Endothelial cell of umbilical vein (primary cell): Measurements from ENCODE around the gene SOX18. TPM values are rescaled to one million over a fixed set of nuclear protein-coding genes. Genes with fewer than 3 reads are reported as not detected.

Experiments
- BruUV-seq: library from RNA; stranded (reverse); fragments of 400-500 nt; replicated peaks from 2 replicates; lab custom pipeline; 2021; lab: Mats Ljungman, UMichigan
- CTCF ChIA-PET: fragments of 300-600, 350-600 bp; sonication (Branson Sonifier 250); formaldehyde crosslinking; loops from one replicate; lab custom pipeline; 2021; ENCODE audit warnings: antibody characterized with exemption, inconsistent platforms; lab: Charles Lee
- POLR2A ChIA-PET: fragments of 300-600, 350-600 bp; sonication (Branson Sonifier 250); formaldehyde crosslinking; loops from one replicate; lab custom pipeline; 2021; ENCODE audit warnings: antibody characterized with exemption, inconsistent platforms; lab: Charles Lee
- DNase-seq: peaks from one replicate; pipeline ENCODE4 v3.0.0-alpha.2; 2011; ENCODE audit warnings: low read depth, low spot score
- FAIRE-seq: peaks from 2 replicates; lab custom pipeline; 2011; peaks lifted over from hg19 to GRCh38; lab: Jason Lieb, UNC
- H2AFZ ChIP-seq: 2 replicates; pipeline ENCODE4 v1.6.0; 2012; ENCODE audit warnings: low read depth, low read length, control low read depth, inconsistent platforms
- H3K27ac ChIP-seq: 2 replicates; pipeline ENCODE4 v1.5.1; 2011; ENCODE audit warnings: low read depth, mild to moderate bottlenecking, control low read depth, low read length, moderate library complexity; ENCODE audit not compliant: insufficient read depth
- H3K27me3 ChIP-seq, 2 experiments: 2 replicates each; pipeline versions ENCODE4 v1.6.0 to v1.6.1; 2011; ENCODE audit warnings: low read length in 2 of 2, mixed read lengths in 1 of 2; ENCODE audit not compliant: control insufficient read depth in 2 of 2, insufficient read depth in 2 of 2
- H3K36me3 ChIP-seq, 2 experiments: 2 replicates in 1 of 2; 3 replicates in 1 of 2; pipeline ENCODE4 v1.5.1; 2011; ENCODE audit warnings: low read length in 2 of 2, mild to moderate bottlenecking in 1 of 2, moderate library complexity in 1 of 2; ENCODE audit not compliant: control insufficient read depth in 2 of 2, insufficient read depth in 2 of 2; ENCODE audit errors: extremely low read depth in 1 of 2
- H3K4me1 ChIP-seq: 3 replicates; pipeline ENCODE4 v1.5.1; 2011; ENCODE audit warnings: mild to moderate bottlenecking, low read length; ENCODE audit not compliant: control insufficient read depth, insufficient read depth; ENCODE audit errors: extremely low read depth
- H3K4me2 ChIP-seq: 2 replicates; pipeline ENCODE4 v1.6.1; 2011; ENCODE audit warnings: low read length, control low read depth, mixed read lengths; ENCODE audit not compliant: insufficient read depth
- H3K4me3 ChIP-seq, 3 experiments: fragments of 200-600 bp in 1 of 3; sonication (generic), shearing (Covaris generic) in 1 of 3; replicated peaks in 1 of 3; 2 replicates each; pipeline ENCODE4 v1.5.1; 2011 to 2016; ENCODE audit warnings: control low read depth in 3 of 3, low read length in 3 of 3, mild to moderate bottlenecking in 2 of 3, inconsistent platforms in 1 of 3, low read depth in 1 of 3, moderate library complexity in 1 of 3; ENCODE audit not compliant: insufficient read depth in 1 of 3
- H3K79me2 ChIP-seq: 2 replicates; pipeline ENCODE4 v1.6.0; 2012; ENCODE audit warnings: low read length, inconsistent platforms; ENCODE audit not compliant: control insufficient read depth, insufficient read depth
- H3K9ac ChIP-seq: replicated peaks from 2 replicates; pipeline ENCODE3; 2011; ENCODE audit warnings: low read length, control low read depth; ENCODE audit not compliant: insufficient read depth; ENCODE audit errors: extremely low read depth
- H3K9me1 ChIP-seq: replicated peaks from 3 replicates; pipeline ENCODE4 v1.6.0; 2011; ENCODE audit warnings: mild to moderate bottlenecking, low read length; ENCODE audit not compliant: control insufficient read depth, insufficient read depth; ENCODE audit errors: extremely low read depth
- H3K9me3 ChIP-seq: replicated peaks from 2 replicates; pipeline ENCODE4 v1.5.1; 2012; ENCODE audit warnings: low read length, inconsistent platforms; ENCODE audit not compliant: control insufficient read depth, insufficient read depth
- H4K20me1 ChIP-seq: replicated peaks from 2 replicates; pipeline ENCODE3; 2011; ENCODE audit warnings: mild to moderate bottlenecking, low read length; ENCODE audit not compliant: control insufficient read depth, insufficient read depth; ENCODE audit errors: extremely low read depth
- EZH2 ChIP-seq: IDR thresholded peaks from 2 replicates; pipeline ENCODE4 v1.6.1; 2012; ENCODE audit warnings: borderline replicate concordance, low read depth, mild to moderate bottlenecking, moderate library complexity, low read length, inconsistent platforms; ENCODE audit not compliant: severe bottlenecking
- FOS ChIP-seq: IDR thresholded peaks from 2 replicates; pipeline ENCODE4 v1.6.1; 2011; ENCODE audit warnings: mild to moderate bottlenecking, low read length, moderate library complexity, borderline replicate concordance; ENCODE audit not compliant: insufficient read depth
- GATA2 ChIP-seq: IDR thresholded peaks from 2 replicates; pipeline ENCODE4 v1.7.0; 2011; ENCODE audit warnings: low read depth, mild to moderate bottlenecking, moderate library complexity, mixed read lengths, low read length; ENCODE audit not compliant: insufficient read length, insufficient read depth
- JUN ChIP-seq: IDR thresholded peaks from 2 replicates; pipeline ENCODE4 v1.6.1; 2011; ENCODE audit warnings: borderline replicate concordance, low read depth; ENCODE audit not compliant: insufficient read length, insufficient read depth
- MAX ChIP-seq: IDR thresholded peaks from 2 replicates; pipeline ENCODE4 v1.6.1; 2011; ENCODE audit not compliant: insufficient read depth, insufficient read length
- MYC ChIP-seq: IDR thresholded peaks from one replicate; pipeline ENCODE4 v1.6.1; 2011; ENCODE audit warnings: mild to moderate bottlenecking, low read depth, low read length
- POLR2A ChIP-seq: IDR thresholded peaks from 2 replicates; pipeline ENCODE4 v1.6.1; 2012; ENCODE audit warnings: low read depth, mild to moderate bottlenecking, control low read depth, low read length
- POLR2AphosphoS5 ChIP-seq: IDR thresholded peaks from 2 replicates; pipeline ENCODE4 v1.6.1; 2012; ENCODE audit warnings: low read depth, mild to moderate bottlenecking, control low read depth, low read length, moderate library complexity; ENCODE audit not compliant: insufficient read depth
- dilution Hi-C: fragments of 300-500 bp; cut with MboI; formaldehyde crosslinking; loops from one replicate; pipeline ENCODE4 v1.15.0; 2019; ENCODE audit warnings: low sequenced_read_pairs; ENCODE audit not compliant: extremely low pct_ligation_motif_present
- intact Hi-C: fragments of 100-400 bp; cut with micrococcal nuclease; formaldehyde crosslinking; loops from one replicate; pipeline ENCODE4 v1.10.0; 2022
- polyA plus RNA-seq, 4 experiments: library from polyadenylated mRNA; depleted of rRNA in 3 of 4; stranded (reverse) in 3 of 4; unstranded in 1 of 4; fragments of >200 nt; gene quantifications; 2 replicates each; pipeline versions ENCODE4 v1.2.1 to v1.2.3, GENCODE V29; 2011 to 2012; ENCODE audit warnings: missing spikeins in 1 of 4
- total RNA-seq: library from RNA; stranded (reverse); gene quantifications from 2 replicates; pipeline ENCODE4 v1.2.3, GENCODE V29; 2021
- TF ChIP-seq, protein P1 (sequence below), 2 donors: IDR thresholded peaks; 1 replicate in 1 of 2; 2 replicates in 1 of 2; pipeline ENCODE4 v1.5.1; 2011; ENCODE audit warnings: low read length in 2 of 2, mild to moderate bottlenecking in 2 of 2, moderate library complexity in 2 of 2, control low read depth in 1 of 2, inconsistent platforms in 1 of 2, low read depth in 1 of 2; ENCODE audit not compliant: insufficient read depth in 1 of 2; ENCODE audit errors: extremely low read depth in 1 of 2

SOX18 gene
- total and polyA plus RNA-seq, 2 donors (not counting 3 experiments of a cell fraction or from before 2014, with no cell fraction given) = 20.9 to 175 TPM

DNA sequence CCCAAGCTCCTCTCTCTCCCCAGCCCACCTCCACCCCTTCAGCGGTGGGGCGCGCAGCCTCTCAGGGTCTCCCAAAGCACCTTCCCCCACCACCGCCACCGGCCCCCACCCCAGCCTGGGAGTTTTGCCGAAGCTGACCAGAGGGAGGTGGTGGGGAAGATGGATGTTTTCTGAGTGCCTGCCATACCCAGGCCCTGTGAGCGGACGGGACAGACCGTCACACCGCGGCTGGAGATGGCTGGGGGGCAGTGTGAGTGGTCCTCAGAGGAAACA is 7.7 kb downstream of the SOX18 start:
- H3K79me2 ChIP-seq = peaks cover under 1% of the 10 kb centered on the region
- H4K20me1 ChIP-seq = no peaks in the 10 kb centered on the region
- TF ChIP-seq, protein P1, sequence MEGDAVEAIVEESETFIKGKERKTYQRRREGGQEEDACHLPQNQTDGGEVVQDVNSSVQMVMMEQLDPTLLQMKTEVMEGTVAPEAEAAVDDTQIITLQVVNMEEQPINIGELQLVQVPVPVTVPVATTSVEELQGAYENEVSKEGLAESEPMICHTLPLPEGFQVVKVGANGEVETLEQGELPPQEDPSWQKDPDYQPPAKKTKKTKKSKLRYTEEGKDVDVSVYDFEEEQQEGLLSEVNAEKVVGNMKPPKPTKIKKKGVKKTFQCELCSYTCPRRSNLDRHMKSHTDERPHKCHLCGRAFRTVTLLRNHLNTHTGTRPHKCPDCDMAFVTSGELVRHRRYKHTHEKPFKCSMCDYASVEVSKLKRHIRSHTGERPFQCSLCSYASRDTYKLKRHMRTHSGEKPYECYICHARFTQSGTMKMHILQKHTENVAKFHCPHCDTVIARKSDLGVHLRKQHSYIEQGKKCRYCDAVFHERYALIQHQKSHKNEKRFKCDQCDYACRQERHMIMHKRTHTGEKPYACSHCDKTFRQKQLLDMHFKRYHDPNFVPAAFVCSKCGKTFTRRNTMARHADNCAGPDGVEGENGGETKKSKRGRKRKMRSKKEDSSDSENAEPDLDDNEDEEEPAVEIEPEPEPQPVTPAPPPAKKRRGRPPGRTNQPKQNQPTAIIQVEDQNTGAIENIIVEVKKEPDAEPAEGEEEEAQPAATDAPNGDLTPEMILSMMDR (IDR thresholded peaks at IDR 0.05; ENCODE audit: extremely low read depth in 1 of 2, insufficient read depth in 1 of 2, low read depth in 1 of 2, low read length in 2 of 2) = no peak
- no peak for TF ChIP-seq FOS
- H3K27ac ChIP-seq = peak overlapping the region; percentile 67
- H3K4me2 ChIP-seq = peak overlapping the region; percentile 12
- ChIA-PET CTCF (interaction anchor here (1.0 to 7.5 kb wide), 2 partner anchors 14 to 61 kb away, joined by 3 to 412 read pairs; partner anchors contain the start of genes PRPF6, SOX18 and TCEA2), POLR2A (interaction anchor here (1.6 kb wide), 1 partner anchor 9 kb away, joined by 4 read pairs; no protein-coding TSS in a partner anchor)
- H3K4me1 ChIP-seq = peaks cover 63% of the 10 kb centered on the region
- no peaks in the 10 kb centered on the region for H3K36me3 ChIP-seq
- peak; percentile 76 for FAIRE-seq
- H3K4me3 ChIP-seq = peak overlapping the region in 1 of 3 experiments; percentile 0
- no peaks in the 10 kb centered on the region for H3K27me3 ChIP-seq
- no peaks in the 10 kb centered on the region for H3K9me3 ChIP-seq
- no TSS peak for BruUV-seq
- H2AFZ ChIP-seq = no peak overlapping the region
- DNase-seq = no peak
- H3K9ac ChIP-seq = no peak overlapping the region
- intact Hi-C loops = no loop called here
- dilution Hi-C loops = no loop called here
- no peaks in the 10 kb centered on the region for H3K9me1 ChIP-seq

DNA sequence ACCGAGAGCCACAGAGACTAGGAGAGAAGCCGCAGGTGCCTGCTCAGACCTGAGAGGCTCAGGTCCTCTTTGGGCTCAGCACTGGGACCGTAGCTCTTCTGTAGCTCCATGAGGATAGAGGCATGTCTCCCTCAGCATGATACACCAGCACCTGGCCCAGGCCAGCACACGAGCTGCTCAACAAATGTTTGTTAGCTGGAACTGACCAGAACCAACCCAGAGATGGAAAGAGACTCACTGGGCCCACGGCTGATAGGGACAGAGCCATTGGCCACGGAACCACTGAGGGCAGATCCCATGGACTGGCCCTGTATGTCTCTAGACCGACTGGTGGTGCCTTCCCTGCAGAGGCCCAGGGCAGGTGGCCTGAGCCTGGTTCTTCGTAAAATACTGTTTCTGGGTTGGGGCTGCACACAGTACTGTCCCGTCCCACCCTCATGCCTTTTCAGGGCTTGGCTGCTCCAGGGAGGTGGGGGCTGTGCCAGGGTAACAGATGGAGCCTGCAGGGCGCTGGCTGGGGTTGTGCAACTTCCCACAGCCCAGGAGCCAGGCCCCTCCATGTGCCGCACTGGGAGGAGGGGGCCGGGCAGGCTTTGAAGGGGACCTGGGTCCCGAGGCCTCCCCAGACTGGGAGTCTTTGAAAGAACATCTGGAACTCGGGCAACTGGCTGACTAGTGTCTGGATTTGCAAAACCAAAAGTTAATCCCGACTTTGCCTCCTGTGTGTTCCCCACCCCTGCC is 8.2 kb downstream of the SOX18 start:
- BruUV-seq = no TSS peak
- dilution Hi-C loops = no loop called here
- Histone ChIP-seq H3K4me2 (no peak overlapping the region), H3K27me3 (no peaks in the 10 kb centered on the region), H3K9me1 (no peaks in the 10 kb centered on the region), H3K79me2 (no peaks in the 10 kb centered on the region), H3K36me3 (no peaks in the 10 kb centered on the region), H3K9me3 (no peaks in the 10 kb centered on the region), H2AFZ (no peak overlapping the region), H3K4me3 (no peak overlapping the region), H3K4me1 (peaks cover 62% of the 10 kb centered on the region), H3K9ac (no peak overlapping the region), H4K20me1 (no peaks in the 10 kb centered on the region), H3K27ac (peak overlapping the region; percentile 4)
- TF ChIP-seq EZH2 (no peak), MYC (no peak), JUN (no peak), FOS (no peak), GATA2 (no peak), POLR2AphosphoS5 (no peak), POLR2A (no peak), MAX (no peak)
- TF ChIP-seq, protein P1 (IDR thresholded peaks at IDR 0.05; ENCODE audit: extremely low read depth in 1 of 2, insufficient read depth in 1 of 2, low read depth in 1 of 2, low read length in 2 of 2) = no peak
- ChIA-PET POLR2A (interaction anchor here (1.6 kb wide), 1 partner anchor 9 kb away, joined by 4 read pairs; no protein-coding TSS in a partner anchor), CTCF (interaction anchor here (1.0 to 7.5 kb wide), 2 partner anchors 14 to 60 kb away, joined by 3 to 412 read pairs; partner anchors contain the start of genes PRPF6, SOX18 and TCEA2)
- DNase-seq (peak; percentile 24), FAIRE-seq (no peak)
- intact Hi-C loops = no loop called here
